ENCODE measurements around the gene DIPK1A.

Gene DIPK1A

GRCh38 chr1:92961131-92961895 is at the start of gene DIPK1A:
TSS of gene DIPK1A (minus strand) at chr1:92961462. CDS start at chr1:92961429, 33 bp downstream.
- peak; percentile 16 for DNase-seq

DNA sequence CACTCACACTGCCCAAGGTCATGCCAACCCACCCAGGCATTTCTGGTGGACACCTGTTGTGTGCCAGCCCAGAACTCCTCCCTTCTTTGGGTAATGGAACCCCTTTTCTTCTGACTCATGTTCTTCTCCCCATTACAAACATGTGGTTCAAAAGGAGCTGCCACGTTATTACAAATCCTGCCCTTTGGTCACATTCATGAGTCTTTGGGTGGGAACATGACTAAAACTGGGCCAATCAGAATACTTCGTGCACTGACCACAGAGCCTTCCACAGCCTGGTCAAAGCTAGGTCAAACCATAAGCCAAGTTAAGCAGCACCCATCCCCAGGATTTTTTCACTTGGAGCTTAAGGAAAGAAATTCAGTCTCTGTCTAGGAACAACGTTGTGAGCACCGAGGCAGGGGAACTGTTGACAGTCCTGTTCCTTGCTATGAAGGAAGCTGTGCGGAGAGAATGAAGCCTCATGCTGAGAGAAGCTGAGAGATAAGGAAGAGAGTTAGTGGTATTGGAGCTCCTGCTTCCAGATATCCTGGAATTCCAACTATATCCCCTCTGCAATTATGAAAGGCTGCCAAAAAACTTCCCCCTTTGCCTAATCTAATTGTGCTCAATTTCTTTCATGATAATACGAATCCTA is 46.8 kb upstream of the DIPK1A start:
- DNase-seq = no peak

- DNase-seq = no peak
Observed at GRCh38 chr1:93005252-93005598, 44.0 kb upstream of the DIPK1A start.

DNA sequence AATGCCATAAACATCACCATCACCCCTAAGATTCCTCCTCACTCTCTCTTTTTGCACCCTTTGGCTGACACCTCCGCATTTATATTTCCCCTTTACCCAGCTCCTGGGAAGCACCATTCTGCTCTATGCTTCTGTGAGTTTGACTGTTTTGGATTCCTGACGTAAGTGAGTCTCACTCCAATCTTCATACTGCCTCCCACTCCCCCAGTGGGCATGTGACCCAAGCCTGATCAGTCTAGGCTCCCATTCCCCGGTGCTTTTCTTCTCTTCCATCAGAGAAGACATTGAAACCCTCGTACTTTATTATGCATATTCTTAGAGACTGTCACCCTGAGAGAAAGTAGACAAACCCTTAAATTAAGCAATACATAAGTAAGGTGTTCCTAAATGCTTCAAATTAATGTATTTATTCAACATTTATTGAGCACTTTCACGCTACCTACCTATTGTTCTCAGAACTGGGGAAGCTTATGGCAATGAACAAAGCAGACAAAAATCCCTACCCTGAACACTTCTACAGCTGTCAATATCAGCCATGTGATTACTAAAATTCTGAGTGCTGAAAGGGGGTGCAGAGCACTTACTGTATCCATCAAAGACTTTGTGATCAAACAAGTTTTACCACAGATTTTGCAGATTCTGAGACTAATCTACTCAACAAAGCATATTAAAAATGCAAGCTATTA is 43.4 kb upstream of the DIPK1A start:
- no peak for DNase-seq

DNA sequence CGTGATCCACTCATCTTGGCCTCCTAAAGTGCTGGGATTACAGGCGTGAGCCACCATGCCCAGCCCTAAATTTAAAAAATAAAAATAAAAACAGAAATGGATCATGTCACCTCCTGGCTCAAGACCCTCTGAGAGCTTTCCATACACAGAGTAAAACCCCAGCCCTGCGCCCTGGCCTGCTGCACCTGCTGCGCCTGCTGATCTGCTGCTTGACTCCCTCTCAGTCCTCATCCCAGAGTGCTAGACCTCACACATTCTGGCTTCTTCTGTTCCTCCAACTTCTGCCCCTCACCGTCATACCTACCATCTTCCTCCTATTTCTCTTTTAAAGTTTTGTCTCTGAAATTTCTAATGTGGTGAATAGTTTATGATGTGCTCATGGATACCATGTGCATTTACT is 42.7 kb upstream of the DIPK1A start:
- no peak for DNase-seq

DNA sequence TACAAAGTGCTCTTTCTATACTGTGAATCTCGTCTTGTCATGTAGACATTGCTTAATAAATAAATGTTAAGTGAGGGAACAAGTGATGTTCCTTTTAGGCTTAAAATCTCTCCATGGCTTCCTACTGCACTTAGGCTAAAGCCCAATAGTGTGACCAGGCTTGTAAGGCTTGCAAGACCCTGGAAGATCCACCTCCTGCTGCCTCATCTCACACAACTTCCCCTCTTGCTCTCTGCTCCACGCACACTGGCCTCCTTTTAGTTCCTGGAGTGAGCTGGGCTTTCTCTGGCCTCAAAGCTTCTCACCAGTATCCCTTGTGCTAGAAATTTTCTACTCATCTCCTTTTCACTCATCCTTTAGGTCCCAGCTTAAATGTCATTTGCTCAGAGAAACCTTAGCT is 41.5 kb upstream of the DIPK1A start:
- DNase-seq = no peak

DNA sequence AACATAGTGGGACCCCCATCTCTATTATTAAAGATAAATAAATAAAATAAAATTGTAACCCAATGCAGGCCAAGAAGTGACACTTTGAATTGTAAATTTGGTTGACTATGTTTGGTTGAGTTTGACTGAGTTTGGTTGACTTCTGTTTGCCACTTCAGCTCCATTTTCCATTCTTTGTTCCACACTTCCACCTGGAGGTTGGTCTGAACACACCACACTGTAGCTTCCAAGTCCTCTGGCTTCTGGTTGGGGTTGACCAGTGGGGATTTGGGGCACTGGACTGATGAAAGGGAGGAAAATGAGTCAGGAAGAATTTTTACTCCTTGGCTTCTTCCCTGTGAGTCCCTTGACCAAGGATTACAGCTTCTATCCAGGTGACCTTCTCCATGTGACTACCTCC is 40.6 kb upstream of the DIPK1A start:
- DNase-seq = no peak

- no peak for DNase-seq
Observed at GRCh38 chr1:93000751-93001175, 39.5 kb upstream of the DIPK1A start.

DNA sequence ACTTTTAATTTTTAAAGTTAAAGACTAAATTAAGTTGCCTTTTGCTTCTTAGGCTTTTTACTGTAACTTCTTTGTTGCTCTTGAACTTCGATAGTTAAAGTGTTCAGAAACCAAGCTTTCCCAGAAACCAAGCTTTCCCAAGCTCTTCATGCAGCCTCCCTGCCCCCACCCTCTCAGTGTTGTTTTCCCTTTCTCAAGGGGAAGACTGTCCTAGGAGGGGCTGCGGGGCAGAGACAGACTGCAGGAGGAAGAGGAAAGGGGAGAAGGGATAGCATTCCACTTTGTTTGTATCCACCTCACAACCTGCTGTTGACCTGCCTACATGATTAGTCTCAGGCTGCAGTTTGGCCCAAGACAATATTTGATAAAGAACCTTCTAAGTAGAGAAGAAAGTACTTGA is 39.0 kb upstream of the DIPK1A start:
- no peak for DNase-seq

GRCh38 chr1:92998821-92999220 is 37.6 kb upstream of the DIPK1A start:
- no peak for DNase-seq

- no peak for DNase-seq
Observed at GRCh38 chr1:92995441-92996430, 34.5 kb upstream of the DIPK1A start.

DNA sequence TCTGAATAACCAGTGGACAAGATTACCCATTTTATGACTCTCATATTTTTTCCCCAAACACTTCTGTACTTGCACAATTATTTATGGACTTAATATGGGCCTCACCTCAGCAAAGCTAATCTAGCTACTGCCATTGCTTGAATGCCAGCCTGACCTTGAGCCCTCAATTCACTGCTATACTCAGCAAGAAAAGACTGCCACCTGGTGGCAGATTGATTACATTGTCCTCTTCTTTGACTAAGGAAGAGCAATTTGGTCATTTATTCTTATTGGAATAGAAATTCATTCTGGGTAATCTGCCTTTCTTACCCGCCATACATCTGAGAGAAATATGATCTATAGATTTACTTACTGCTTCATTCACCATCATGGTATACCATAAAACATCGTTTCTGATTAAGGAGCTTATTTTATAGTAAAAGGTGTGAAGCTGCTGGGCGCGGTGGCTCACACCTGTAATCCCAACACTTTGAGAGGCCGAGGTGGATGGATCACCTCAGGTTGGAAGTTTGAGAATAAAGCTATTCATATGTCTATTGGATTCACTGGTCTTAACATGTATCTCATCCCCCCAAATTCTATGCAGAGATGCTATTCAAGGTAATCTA is 32.9 kb upstream of the DIPK1A start:
- peak; percentile 24 for DNase-seq

DNA sequence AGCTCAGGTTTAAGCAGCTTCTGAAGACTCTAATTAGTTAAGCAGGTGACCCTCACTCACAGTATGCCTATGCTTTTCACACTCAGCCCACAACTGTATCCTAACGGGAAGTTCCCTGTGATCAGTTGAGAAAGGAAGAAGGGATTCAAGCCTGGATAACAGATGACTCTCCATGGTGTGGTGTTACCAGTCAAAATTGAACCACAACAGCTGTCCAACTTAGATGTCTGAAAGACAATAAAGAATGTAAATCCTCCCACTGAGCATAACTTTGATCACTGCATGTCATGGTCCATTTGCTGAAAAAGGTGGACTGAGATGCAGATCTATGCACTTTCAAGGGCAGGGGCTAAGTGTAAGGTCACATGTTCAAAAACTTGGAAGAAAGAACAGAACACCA is 32.3 kb upstream of the DIPK1A start:
- DNase-seq = no peak

GRCh38 chr1:92992877-92993276 is 31.6 kb upstream of the DIPK1A start:
- DNase-seq = no peak

GRCh38 chr1:92992054-92992453 is 30.8 kb upstream of the DIPK1A start:
- DNase-seq = no peak

- DNase-seq = no peak
Observed at GRCh38 chr1:92990828-92991227, 29.6 kb upstream of the DIPK1A start.

DNA sequence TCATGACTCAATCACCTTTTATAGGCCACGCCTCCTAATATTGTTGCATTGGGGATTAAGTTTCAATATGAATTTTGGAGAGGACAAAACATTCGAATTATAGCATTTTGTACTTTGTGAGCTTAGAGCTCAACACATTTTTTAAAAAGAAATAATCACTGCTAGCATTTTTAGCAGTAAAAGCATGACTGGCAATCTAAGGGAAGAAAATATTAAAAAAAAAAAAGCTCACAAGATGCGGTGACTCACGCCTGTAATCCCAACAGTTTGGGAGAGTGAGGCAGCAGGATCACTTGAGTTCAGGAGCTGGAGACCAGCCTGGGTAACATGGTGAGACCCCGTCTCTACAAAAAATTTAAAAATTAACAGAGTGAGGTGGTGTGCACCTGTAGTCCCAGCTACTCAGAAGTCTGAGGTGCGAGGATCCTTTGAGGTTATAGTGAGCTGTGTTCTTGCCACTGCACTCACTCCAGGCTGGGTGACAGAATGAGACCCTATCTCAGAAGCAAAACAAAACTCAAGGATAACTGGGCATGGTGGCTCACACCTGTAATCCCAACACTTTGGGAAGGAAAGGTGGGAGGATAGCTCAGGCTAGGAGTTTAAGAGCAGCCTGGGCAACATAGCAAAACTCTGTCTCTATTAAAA is 28.8 kb upstream of the DIPK1A start:
- no peak for DNase-seq

GRCh38 chr1:92989253-92989652 is 28.0 kb upstream of the DIPK1A start:
- DNase-seq = no peak

DNA sequence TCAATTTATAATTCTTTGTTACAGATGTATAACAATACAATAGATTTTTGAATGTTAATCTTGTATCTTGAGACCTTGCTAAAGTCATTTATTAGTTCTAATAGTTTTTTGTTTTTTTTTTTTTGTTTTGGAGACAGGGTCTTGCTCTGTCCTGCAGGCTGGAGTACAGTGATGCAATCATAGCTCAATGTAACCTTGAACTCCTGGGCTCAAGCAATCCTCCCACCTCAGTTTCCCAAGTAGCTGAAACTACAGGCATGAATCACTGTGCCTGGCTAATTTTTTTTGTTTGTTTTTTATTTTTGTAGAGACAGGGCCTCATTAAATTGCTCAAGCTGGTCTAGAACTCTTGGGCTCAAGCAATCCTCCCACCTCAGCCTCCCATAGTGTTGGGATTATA is 26.2 kb upstream of the DIPK1A start:
- no peak for DNase-seq

DNA sequence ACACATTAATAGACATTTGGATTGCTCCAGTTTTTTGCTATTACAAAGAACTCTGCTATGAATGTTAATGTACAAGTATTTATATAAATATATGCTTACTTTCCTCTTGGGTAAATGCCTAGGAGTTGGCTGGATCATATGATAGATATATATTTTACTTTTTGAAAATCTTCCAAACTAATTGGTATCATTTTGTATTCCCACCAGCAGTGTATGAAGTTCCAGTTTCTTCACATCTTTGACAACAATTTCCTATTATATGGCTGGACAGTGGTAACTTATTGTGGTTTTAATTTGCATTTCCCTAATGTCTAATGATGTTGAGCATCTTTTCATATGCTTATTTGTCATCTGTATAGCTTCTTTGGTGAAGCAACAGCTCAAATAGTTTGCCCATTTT is 23.8 kb upstream of the DIPK1A start:
- no peak for DNase-seq

GRCh38 chr1:92980732-92981647 is 19.7 kb upstream of the DIPK1A start:
- no peak for DNase-seq
